NCI-H2171 treated with DMSO at 0.1 percent for 48 hours (cell line): ENCODE data around the gene FXN.
"Not testable (repeated sequence)": the region's sequence is repeated elsewhere in the genome, so short reads cannot be mapped to it uniquely, and the experiment has no call there.

Source experiments
- DNase-seq: peaks from one replicate; lab custom pipeline; 2025; lab: John Stamatoyannopoulos, UW

The FXN gene

DNA sequence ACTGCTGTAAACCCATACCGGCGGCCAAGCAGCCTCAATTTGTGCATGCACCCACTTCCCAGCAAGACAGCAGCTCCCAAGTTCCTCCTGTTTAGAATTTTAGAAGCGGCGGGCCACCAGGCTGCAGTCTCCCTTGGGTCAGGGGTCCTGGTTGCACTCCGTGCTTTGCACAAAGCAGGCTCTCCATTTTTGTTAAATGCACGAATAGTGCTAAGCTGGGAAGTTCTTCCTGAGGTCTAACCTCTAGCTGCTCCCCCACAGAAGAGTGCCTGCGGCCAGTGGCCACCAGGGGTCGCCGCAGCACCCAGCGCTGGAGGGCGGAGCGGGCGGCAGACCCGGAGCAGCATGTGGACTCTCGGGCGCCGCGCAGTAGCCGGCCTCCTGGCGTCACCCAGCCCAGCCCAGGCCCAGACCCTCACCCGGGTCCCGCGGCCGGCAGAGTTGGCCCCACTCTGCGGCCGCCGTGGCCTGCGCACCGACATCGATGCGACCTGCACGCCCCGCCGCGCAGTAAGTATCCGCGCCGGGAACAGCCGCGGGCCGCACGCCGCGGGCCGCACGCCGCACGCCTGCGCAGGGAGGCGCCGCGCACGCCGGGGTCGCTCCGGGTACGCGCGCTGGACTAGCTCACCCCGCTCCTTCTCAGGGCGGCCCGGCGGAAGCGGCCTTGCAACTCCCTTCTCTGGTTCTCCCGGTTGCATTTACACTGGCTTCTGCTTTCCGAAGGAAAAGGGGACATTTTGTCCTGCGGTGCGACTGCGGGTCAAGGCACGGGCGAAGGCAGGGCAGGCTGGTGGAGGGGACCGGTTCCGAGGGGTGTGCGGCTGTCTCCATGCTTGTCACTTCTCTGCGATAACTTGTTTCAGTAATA lies at the start of gene FXN:
TSS of gene FXN (plus strand) at position 315 of the 871 bp plus-strand sequence. CDS start at position 346, 31 bp downstream.
- peak; percentile 76 for DNase-seq

- not testable (repeated sequence) for DNase-seq
Measured at GRCh38 chr9:68986949-68987348, 48.6 kb upstream of the FXN start.

- DNase-seq: no peak
Measured at GRCh38 chr9:68991457-68991856, 44.1 kb upstream of the FXN start.

- no peak for DNase-seq
Measured at GRCh38 chr9:68995776-68996175, 39.8 kb upstream of the FXN start.

DNA sequence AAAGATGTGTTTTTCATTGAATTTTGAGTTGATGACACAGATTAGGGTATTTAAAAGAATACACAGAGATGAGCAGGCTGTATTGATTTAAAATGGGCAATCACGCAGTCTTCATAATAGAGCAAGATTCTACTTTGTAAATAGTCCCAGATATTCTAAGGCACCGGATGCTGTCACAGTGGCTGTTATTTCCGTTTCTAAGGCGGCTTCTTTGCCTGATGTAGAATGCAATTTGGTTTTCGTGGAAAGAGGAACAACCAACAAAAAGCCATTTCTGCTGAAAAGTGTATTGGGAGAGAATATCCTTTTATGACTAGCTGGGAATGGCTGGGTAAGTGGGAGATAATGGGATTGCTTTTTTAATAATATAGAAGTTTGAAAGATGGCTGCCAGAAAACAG lies 39.1 kb upstream of the FXN start:
- no peak for DNase-seq

- DNase-seq: no peak
Measured at GRCh38 chr9:68997666-68998065, 37.9 kb upstream of the FXN start.

DNA sequence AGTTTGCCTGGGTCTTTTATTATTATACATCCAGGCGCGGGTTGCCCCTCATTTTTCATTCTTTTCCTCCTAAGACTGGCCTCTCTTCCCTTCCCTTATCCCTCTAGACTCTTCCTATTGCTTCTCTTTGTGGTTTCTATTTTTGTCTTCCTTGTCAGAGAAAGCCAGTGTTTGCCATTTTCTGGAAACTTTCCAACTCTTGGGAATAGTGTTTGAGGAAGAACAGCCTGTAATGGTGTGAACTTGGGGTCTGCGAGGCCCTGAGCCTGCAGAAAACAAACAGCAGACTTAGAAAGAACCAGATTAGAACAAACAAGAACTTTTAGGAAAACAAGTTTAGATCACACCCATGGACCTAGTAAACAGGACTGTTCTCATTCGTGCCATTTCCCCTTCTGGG lies 37.2 kb upstream of the FXN start:
- no peak for DNase-seq

GRCh38 chr9:68998812-68999211 lies 36.7 kb upstream of the FXN start:
- no peak for DNase-seq

DNA sequence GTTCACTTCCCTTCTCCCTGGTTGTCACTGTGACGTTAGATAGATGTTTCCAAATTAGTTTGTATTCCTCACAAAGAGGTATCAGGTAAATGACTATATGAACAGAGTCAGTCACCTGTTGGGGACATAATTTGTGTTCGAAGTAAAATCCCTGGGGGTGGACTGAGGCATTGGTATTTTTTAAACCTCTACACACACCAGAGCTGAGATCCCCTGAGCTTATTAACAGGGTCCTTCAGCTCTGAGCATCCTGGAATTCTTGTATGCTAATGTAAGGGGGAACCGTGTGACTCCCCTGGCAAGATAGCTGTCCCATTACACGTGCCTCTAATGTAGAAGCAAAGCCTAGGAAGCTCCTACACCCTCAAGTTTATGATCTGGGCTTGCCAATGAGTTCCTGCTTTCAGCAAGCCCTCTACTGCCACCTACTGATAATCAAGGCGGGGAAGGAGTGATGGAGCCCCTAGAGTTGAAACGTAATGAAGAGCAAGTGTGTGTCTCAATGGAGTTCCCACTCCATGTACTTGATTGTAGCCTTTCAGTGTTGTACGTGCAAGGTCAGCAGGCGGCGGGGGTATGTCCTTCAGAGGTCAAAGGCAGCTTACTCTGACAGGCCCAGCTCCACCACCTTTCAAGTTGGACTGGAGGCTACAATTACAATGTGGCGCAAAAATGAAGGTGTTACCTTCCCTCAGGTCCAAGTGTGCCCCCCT lies 36.0 kb upstream of the FXN start:
- peak; percentile 64 for DNase-seq

- DNase-seq: peak; percentile 31
Measured at GRCh38 chr9:69001921-69002320, 33.6 kb upstream of the FXN start.

GRCh38 chr9:69003051-69003450 lies 32.5 kb upstream of the FXN start:
- no peak for DNase-seq

GRCh38 chr9:69004836-69005235 lies 30.7 kb upstream of the FXN start:
- DNase-seq: no peak

DNA sequence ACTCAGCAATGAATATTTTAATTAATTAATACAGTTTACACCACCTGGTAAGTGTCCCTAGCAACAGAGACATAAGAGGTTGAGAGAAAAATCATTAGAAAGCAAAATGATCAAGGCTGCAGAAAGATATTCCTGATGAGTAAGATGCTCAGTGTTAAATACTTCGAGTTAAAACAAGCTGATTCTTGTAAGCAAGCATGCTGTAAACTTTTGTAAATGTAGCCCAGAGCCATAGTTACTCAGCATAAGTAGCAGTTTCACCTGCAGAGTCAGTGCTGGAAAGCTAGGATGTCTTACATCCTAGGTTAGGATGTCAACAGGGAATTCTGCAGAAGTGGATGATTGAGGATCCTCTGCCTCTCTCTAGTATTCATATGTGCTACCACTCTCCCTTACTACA lies 25.8 kb upstream of the FXN start:
- no peak for DNase-seq

- DNase-seq: no peak
Measured at GRCh38 chr9:69012696-69013381, 22.7 kb upstream of the FXN start.

- no peak for DNase-seq
Measured at GRCh38 chr9:69013382-69013727, 22.2 kb upstream of the FXN start.

GRCh38 chr9:69014013-69014412 lies 21.5 kb upstream of the FXN start, which contains the start of gene PRKACG:
Gene PRKACG, minus strand, starts transcription at chr9:69014113. Its CDS starts 21 bp downstream, at chr9:69014092.
- no peak for DNase-seq

GRCh38 chr9:69016191-69017096 lies 19.1 kb upstream of the FXN start:
- DNase-seq: no peak

GRCh38 chr9:69018737-69019136 lies 16.8 kb upstream of the FXN start:
- DNase-seq: no peak

DNA sequence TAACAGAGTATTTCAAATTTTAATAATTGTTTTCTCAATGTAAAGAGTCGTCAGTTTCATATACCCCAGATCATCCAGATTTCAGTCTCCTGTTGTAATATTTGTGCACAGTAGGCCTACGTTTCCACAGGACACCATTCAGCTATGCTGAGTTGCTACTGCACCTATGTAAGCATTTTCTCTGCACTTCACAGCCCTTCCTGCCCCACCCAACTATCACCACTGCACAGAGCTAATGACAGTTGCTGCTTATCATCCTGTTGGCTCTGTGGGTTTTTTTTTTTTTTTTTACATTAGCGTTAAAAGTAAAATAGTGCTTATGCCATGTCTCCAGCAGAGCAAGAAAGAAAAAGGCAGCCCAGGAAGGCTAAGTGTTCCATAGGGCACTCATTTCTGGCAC lies 15.7 kb upstream of the FXN start:
- DNase-seq: no peak

DNA sequence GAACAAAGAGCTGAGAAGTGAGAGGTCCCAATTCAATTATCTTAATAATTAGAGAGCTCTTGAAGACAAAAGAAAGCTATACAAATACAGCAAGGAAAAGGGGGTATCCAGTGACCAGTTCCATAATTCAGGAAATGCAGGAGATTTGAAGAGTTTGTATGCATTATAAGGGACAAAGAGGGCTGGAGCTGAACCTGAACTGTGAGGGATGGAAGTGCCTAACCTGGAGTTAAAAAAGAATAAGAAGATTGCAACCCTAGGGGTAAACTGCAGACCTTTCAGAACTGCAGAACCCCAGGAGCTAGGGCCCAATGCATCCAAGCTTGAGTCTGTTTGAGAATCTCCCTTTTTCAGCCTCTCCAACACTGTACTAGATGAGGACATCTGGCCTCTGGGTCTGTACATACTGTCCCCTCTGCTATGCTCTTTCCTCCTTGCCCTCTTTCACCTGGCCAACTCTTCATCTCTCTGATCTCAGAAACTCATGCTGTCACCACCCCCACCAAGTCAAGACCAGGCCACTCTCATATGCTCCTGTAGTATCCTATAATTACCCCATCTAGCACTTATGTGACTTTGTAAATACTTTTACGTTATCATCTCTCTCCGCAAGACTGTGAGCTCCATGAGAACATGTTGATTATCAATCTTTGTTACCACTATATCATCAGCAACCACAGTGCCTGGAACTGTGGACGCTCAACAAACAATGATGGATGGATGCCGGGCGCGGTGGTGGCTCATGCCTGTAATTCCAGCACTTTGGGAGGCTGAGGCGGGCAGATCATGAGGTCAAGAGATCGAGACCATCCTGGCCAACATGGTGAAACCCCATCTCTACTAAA lies 15.0 kb upstream of the FXN start:
- DNase-seq: no peak

DNA sequence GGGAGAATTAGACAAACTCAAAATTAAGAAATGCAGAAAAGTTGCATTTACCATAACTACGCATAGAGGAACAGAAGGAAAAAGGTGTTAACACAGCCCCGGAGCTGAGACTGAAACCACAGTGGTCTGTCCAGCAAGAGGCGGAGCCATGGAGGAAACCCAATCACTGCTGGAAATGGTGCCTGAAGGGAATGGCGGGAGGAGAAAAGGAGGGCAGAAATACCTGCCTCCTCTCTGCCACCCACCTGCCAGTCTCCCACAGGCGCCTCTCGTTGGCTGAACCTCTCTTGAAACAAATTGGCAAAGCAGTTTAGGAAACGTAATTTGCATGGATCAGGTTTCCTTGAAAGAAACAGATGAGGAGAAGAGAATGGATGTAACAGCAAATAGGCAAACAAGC lies 11.9 kb upstream of the FXN start:
- DNase-seq: peak; percentile 76
